22Rv1 (cell line): ENCODE measurements around the gene COTL1.

Experiments
- H3K27ac ChIP-seq: fragments of 450-650 bp; 2 replicates; pipeline ENCODE4 v1.5.1; 2017
- ZFX ChIP-seq: fragments of 450-650 bp; IDR thresholded peaks from 2 replicates; pipeline ENCODE4 v1.6.1; 2017; ENCODE audit warnings: antibody characterized with exemption, borderline replicate concordance
- TF ChIP-seq, protein P1 (sequence below): fragments of 450-650 bp; IDR thresholded peaks from 2 replicates; pipeline ENCODE4 v1.5.1; 2017; ENCODE audit warnings: mild to moderate bottlenecking

Gene COTL1

DNA sequence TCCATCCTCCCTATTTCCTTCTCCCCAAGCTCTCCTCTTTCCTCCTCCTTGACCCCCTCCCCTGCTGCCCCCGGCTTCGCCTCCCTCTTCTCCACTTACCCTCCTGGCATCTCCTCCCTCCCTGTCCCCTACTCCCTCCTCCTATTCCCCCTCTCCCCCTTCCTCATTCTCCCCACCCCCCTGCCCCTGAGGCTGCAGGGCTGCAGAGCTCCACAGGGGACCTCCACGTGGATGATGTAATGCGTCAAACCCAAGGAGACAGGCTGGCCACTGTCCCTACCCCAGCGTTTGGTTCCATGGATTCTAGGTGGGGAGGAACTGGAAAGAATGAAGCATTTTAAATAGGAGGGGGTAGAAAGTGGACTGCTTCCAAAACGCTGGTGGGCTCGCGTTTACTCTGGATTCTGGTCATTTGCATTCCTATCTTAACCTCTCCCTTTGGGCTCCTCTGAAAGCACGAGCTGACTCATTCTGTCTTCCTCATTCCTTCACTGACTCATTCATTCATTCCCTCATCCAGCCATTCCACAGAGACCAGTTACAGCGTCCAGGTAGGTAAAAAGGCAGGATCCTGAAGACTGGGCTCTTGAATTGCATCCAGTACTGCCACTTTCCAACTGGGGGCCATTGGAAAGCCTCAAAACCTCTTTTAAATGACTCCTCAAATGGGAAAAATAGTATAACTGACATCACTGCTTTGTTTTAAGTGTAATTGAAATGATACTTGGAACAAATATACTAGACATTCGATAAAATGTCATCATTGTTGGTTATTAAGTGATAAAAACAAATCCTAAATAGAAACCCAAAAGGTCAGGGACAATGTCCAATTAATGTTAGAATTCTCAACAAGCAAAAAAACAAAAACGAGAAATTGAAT lies 943 bp upstream of the COTL1 start:
- TF ChIP-seq, protein P1, sequence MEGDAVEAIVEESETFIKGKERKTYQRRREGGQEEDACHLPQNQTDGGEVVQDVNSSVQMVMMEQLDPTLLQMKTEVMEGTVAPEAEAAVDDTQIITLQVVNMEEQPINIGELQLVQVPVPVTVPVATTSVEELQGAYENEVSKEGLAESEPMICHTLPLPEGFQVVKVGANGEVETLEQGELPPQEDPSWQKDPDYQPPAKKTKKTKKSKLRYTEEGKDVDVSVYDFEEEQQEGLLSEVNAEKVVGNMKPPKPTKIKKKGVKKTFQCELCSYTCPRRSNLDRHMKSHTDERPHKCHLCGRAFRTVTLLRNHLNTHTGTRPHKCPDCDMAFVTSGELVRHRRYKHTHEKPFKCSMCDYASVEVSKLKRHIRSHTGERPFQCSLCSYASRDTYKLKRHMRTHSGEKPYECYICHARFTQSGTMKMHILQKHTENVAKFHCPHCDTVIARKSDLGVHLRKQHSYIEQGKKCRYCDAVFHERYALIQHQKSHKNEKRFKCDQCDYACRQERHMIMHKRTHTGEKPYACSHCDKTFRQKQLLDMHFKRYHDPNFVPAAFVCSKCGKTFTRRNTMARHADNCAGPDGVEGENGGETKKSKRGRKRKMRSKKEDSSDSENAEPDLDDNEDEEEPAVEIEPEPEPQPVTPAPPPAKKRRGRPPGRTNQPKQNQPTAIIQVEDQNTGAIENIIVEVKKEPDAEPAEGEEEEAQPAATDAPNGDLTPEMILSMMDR: no peak
- TF ChIP-seq ZFX: no peak
- no peak overlapping the region for H3K27ac ChIP-seq

DNA sequence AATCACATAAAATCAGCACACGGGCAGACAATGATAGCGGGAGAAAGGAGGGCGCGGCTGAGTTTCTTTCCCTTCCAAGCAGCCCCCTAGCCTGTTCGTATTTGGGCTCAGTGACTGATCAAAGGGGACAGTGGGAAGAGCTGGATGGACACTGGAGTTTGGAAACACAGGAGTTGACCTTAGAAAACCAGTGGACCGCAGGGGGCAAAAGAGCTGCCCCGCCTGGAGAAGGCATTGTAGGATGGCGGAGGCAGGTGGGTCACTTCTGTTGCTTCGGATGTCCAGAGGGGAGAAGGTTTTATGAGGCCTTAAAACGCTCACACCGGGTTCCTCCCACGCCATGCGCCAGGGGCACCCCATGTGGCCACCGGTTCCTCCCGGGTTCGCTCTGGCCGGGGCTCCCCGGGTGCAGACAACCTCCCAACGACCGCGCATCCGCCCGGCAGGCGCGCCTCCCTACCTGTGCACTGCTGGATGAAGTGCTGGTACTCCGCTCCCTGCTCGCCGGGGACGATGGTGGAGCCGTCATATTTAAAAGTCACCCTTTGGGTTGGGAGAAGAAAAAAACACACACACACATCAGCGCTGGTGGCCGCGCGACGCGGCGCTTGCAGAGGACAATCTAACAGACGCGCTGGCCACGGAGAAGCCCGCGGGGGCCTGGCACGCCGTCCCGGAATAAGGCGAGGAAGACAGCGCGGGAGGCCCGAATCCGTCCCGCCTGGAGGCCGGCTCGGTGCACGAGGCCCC lies 662 bp downstream of the COTL1 start:
- TF ChIP-seq, protein P1: no peak
- no peak for TF ChIP-seq ZFX
- H3K27ac ChIP-seq: no peak overlapping the region

DNA sequence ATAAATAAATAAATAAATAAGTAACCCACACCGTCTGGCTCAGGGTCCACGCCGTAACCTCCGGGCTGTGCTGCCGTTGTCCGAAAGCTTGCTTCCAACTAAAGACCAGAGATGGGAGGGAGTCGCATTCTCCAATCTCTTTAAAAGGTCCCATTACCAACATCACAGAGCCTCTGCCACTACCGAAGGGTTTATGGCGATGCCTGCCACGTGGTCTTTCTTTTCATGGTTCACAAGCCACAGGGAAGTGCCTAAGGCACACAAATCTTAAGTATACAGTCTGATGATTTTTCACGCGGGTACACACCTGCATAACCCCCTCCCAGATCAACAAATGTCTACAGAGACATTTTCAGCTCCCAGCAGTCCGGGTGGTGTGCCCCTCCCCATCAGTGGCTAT lies 1.4 kb downstream of the COTL1 start:
- H3K27ac ChIP-seq: no peak overlapping the region
- TF ChIP-seq, protein P1: no peak

DNA sequence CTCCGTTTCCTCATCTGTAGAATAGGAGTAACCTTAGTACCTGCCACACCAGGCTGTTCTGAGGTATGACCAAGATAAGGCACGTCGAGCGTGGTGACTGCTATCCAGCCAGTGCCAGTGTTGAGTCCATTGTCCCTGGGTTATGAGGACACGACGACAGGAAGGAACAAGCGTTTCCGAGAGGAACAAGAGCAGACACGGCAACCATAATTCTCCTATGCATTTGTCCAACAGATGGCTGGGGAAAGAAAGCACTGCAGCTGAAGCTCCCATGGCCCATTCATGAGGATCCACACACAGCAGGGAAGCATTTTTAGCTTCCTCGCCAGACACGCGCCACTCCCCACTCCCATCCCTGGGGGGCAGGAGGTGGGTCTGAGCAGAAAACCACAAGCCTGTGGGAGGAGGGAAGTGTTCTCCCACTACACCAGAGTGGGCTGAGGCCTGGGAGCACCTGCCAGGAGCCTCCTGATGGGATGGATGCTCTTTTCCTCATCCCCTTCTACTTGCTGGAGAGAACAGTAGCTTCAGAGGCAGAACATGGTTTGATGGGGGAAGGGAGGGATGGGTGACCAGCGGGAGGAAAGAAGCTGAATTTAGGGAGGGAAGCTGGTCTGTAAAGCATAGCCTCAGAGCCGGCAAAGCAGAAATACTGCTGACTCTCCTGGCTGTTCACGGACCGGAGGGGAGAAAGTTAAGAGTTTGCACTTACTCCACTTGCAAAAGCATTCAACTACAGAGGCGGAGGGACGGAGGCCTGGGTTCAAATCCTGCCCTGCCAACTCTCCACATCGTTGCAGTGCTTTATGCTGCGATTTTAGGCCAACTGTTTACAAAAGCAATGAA lies 2.7 kb downstream of the COTL1 start:
- TF ChIP-seq, protein P1: no peak
- TF ChIP-seq ZFX: no peak
- no peak overlapping the region for H3K27ac ChIP-seq

DNA sequence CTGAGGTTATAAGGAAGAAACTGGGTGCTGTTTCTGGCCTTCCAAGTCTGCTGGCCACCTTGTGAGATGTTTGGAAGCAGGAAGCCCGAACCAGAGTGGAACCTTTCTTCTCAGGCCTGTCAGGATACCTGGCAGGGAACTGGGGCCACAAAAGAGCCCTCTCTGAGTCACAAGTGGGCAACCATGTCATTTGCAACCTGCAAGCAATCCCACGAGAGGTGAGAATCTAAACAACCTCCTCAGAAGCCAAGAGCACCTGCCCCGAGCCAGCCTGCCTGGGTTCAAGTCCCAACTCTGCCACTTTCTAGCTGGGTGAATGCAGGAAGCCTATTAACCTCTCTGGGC lies 3.3 kb downstream of the COTL1 start:
- no peak overlapping the region for H3K27ac ChIP-seq
- TF ChIP-seq, protein P1: no peak
- TF ChIP-seq ZFX: no peak

DNA sequence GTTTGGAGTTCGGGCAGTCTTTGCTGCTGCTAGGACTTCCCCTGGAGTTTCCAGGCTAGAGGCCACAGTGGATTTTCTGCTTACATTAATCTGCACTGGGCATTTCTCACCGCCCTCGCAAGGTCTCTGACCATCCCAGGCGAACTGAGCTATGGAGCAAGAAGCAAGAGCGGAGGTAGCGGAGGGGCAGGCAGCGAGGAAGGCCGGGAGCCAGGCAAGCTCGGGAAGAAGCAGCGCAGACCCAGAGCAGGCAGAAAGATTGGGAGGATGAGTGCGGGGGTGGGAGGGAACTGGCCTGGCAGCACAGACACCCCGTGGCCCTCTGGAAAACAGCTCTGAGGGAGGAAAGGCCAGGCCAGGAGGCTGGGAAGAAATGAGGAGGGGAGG lies 3.8 kb downstream of the COTL1 start:
- TF ChIP-seq ZFX: no peak
- TF ChIP-seq, protein P1: no peak
- H3K27ac ChIP-seq: no peak overlapping the region
